ENCODE results near the gene TRABD2B.

The TRABD2B gene

GRCh38 chr1:47875831-47876586, 121.2 kb downstream of the TRABD2B start:
- DNase-seq (ENCODE audit: low read depth), result no peak

GRCh38 chr1:47875036-47875435, 122.1 kb downstream of the TRABD2B start:
- no peak for DNase-seq (ENCODE audit: low read depth)

- DNase-seq (ENCODE audit: low read depth), result no peak
Observed at GRCh38 chr1:47873337-47873736, 123.8 kb downstream of the TRABD2B start.

GRCh38 chr1:47872886-47873285, 124.3 kb downstream of the TRABD2B start:
- no peak for DNase-seq (ENCODE audit: low read depth)

- DNase-seq (ENCODE audit: low read depth), result no peak
Observed at GRCh38 chr1:47871799-47872353, 125.3 kb downstream of the TRABD2B start.

- DNase-seq (ENCODE audit: low read depth), result no peak
Observed at GRCh38 chr1:47870946-47871676, 126.1 kb downstream of the TRABD2B start.

- no peak for DNase-seq (ENCODE audit: low read depth)
Observed at GRCh38 chr1:47870480-47870879, 126.7 kb downstream of the TRABD2B start.

- no peak for DNase-seq (ENCODE audit: low read depth)
Observed at GRCh38 chr1:47868348-47868676, 128.9 kb downstream of the TRABD2B start.

GRCh38 chr1:47867438-47868347, 129.5 kb downstream of the TRABD2B start:
- DNase-seq (ENCODE audit: low read depth), result no peak

GRCh38 chr1:47866601-47867437, 130.4 kb downstream of the TRABD2B start:
- DNase-seq (ENCODE audit: low read depth), result no peak

GRCh38 chr1:47865881-47866535, 131.2 kb downstream of the TRABD2B start:
- DNase-seq (ENCODE audit: low read depth), result no peak

GRCh38 chr1:47859092-47859743, 138.0 kb downstream of the TRABD2B start:
- no peak for DNase-seq (ENCODE audit: low read depth)

- no peak for DNase-seq (ENCODE audit: low read depth)
Observed at GRCh38 chr1:47856996-47857395, 140.2 kb downstream of the TRABD2B start.

GRCh38 chr1:47855230-47855629, 142.0 kb downstream of the TRABD2B start:
- DNase-seq (ENCODE audit: low read depth), result no peak

GRCh38 chr1:47854552-47855144, 142.5 kb downstream of the TRABD2B start:
- DNase-seq (ENCODE audit: low read depth), result no peak

- no peak for DNase-seq (ENCODE audit: low read depth)
Observed at GRCh38 chr1:47853852-47854251, 143.3 kb downstream of the TRABD2B start.

- DNase-seq (ENCODE audit: low read depth), result no peak
Observed at GRCh38 chr1:47853059-47853458, 144.1 kb downstream of the TRABD2B start.

GRCh38 chr1:47852006-47852718, 145.0 kb downstream of the TRABD2B start:
- no peak for DNase-seq (ENCODE audit: low read depth)

- no peak for DNase-seq (ENCODE audit: low read depth)
Observed at GRCh38 chr1:47850451-47850850, 146.7 kb downstream of the TRABD2B start.
